ENCODE data around the gene RELL1.

DNA sequence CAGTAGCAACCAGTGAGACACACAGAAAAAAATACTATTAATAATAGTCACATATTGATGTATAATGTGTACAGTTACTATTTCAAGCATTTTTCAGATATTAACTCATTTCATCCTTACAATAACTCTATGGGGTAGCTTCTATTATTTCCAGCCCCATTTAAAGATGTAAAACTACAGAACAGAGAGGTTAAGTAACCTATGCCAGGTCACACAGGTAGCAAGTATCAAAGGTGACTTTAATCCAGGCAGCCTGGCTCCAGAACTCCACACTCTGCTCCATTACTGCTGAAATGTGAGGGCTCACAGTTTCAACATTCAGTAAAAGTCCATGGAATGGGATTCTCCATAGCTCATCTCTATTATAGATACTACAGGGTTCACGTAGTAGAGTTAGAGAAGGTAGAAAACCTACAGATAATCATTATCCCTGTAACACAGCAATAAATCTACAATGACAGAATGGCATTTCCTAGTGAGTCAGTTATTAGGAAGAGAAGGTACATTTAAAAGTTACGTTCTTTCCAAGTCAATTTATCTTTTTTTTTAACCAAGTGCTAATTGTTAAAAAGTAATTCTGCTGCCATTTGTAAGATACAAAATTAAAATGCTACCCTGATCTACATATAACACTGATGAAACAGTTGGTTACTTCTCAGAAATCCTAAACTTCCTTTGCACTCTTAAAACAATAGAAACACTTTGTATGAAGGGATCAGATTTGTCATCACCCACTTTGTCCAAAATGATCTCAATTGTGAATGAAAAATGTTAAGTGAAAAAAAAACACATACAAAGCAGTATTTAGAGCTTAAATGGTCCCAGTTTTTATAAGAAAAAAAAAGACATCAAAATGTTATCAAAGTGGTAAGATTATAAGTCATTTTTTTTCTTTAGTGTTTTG, 18.7 kb downstream of the RELL1 start:
- TF ChIP-seq, protein P1, sequence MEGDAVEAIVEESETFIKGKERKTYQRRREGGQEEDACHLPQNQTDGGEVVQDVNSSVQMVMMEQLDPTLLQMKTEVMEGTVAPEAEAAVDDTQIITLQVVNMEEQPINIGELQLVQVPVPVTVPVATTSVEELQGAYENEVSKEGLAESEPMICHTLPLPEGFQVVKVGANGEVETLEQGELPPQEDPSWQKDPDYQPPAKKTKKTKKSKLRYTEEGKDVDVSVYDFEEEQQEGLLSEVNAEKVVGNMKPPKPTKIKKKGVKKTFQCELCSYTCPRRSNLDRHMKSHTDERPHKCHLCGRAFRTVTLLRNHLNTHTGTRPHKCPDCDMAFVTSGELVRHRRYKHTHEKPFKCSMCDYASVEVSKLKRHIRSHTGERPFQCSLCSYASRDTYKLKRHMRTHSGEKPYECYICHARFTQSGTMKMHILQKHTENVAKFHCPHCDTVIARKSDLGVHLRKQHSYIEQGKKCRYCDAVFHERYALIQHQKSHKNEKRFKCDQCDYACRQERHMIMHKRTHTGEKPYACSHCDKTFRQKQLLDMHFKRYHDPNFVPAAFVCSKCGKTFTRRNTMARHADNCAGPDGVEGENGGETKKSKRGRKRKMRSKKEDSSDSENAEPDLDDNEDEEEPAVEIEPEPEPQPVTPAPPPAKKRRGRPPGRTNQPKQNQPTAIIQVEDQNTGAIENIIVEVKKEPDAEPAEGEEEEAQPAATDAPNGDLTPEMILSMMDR (conservative IDR thresholded peaks at IDR 0.05 in 1 of 2, IDR thresholded peaks at IDR 0.05 in 1 of 2; ENCODE audit: extremely low read depth in 1 of 2, insufficient read depth in 1 of 2, low read depth in 1 of 2, low read length in 2 of 2): no peak
- no peak for TF ChIP-seq EZH2 (IDR thresholded peaks at IDR 0.05; ENCODE audit: borderline replicate concordance, low read length)
